Mucosa of rectum (tissue), 2 donors: Measurements from ENCODE around the gene FILIP1L.

ENCODE experiments used
- H3K27ac ChIP-seq, 2 donors: one replicate each; pipeline ENCODE4 v1.7.0; 2013; ENCODE audit warnings: inconsistent platforms in 2 of 2, low read depth in 2 of 2, low read length in 2 of 2
- H3K27me3 ChIP-seq, 2 donors: one replicate each; pipeline ENCODE4 v1.7.0; 2013; ENCODE audit warnings: low read length in 2 of 2; ENCODE audit not compliant: control insufficient read depth in 2 of 2, insufficient read depth in 2 of 2
- H3K36me3 ChIP-seq, 2 donors: one replicate each; pipeline ENCODE4 v1.7.0; 2013; ENCODE audit warnings: low read length in 2 of 2; ENCODE audit not compliant: control insufficient read depth in 2 of 2, insufficient read depth in 2 of 2
- H3K4me1 ChIP-seq, 2 donors: one replicate each; pipeline ENCODE4 v1.7.0; 2013; ENCODE audit warnings: low read length in 2 of 2, mild to moderate bottlenecking in 1 of 2; ENCODE audit not compliant: control insufficient read depth in 2 of 2, insufficient read depth in 2 of 2
- H3K4me3 ChIP-seq, 2 donors: one replicate each; pipeline ENCODE4 v1.7.0; 2013; ENCODE audit warnings: low read length in 2 of 2
- H3K9ac ChIP-seq, 2 donors: one replicate each; pipeline ENCODE4 v1.7.0; 2013; ENCODE audit warnings: low read length in 2 of 2, low read depth in 1 of 2, mild to moderate bottlenecking in 1 of 2
- H3K9me3 ChIP-seq, 2 donors: one replicate each; pipeline ENCODE4 v1.7.0; 2013; ENCODE audit warnings: low read length in 2 of 2; ENCODE audit not compliant: control insufficient read depth in 2 of 2
- donor health status: healthy.
- donor health status: Normal muscosa, but diverticular disease.

The FILIP1L gene

DNA sequence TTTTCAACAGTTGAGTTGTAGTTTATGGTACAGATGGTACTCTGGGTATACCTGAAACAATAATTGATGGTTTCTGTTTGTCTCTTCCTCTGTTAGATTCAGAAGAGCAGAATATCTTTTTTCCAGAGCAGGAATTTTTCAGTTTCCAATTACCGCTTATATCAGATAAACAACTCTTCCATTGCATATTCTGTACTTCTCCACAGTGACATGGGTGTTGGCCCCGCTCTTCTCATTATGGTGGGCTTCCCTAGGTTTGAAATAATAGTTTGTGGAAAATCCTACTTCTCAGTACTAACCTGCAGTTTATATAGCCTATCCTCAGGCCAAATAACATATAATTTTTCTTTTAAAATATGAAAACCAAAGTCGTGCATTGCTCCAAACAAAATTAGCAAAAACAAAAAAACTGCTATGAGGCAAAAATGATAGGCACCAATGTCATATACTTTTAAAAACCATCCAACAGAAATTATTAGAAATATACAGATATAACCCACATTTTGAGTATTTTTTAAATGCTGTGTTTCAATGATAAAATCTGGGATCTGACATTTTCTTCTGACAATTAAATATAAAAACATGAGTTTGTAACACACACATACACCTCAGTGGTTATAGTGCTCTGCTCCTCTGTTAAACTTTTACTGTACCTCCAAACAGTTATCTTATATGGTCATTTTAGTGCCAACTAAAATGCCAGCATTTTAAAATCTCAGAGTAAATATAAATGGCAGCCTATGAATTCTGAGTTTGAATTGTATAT is 239.9 kb downstream of the FILIP1L start:
- no peaks in the 10 kb centered on the region for H3K27me3 ChIP-seq
- peak overlapping the region; percentile 18 to 82 for H3K9ac ChIP-seq
- H3K4me1 ChIP-seq, result peaks cover 7 to 22% of the 10 kb centered on the region in 2 donors
- peak overlapping the region; percentile 61 to 93 for H3K27ac ChIP-seq
- H3K9me3 ChIP-seq, result no peaks in the 10 kb centered on the region
- H3K36me3 ChIP-seq, result no peaks in the 10 kb centered on the region
- peak overlapping the region; percentile 69 to 87 for H3K4me3 ChIP-seq

DNA sequence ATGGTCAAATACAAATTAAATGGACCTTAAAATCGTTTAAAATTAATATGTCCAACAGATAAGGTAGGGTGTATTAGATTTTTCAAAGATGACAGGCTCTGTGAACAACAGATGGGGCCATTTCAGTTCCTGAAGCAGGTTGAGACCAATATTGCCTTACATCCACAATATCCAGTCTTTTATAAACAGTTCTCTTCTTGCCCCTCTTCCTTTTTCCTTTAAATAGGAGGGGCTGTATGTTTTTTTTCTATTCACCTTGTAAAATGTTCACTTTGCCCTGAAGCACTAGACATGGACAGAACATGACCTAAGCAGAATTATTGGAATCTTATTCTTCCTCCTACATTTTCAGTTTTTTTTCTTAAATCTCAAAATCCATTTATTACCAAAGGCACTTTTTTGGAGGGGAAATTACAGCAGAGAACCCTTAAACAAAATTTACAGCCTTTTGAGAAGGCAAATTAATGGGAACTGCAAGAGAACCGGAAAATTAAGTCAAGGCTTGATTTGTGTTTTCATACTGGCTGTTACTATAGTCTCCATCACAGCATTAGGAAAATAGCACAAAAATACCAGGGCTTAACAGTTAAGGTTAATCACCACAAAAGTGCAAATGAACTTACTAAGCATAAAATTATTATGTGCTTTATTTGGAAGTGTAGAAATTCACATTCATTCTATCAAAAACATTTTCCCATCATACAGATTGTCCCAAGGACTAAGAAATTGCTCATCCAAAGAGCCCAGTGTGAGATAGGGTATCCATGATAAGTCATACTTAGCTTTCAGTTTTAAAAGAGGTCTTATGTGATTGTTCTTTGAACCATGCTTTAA is 240.8 kb downstream of the FILIP1L start:
- H3K36me3 ChIP-seq, result no peaks in the 10 kb centered on the region
- peak overlapping the region; percentile 44 to 87 for H3K4me3 ChIP-seq
- peak overlapping the region; percentile 20 to 49 for H3K9ac ChIP-seq
- no peaks in the 10 kb centered on the region for H3K27me3 ChIP-seq
- peaks cover 7 to 22% of the 10 kb centered on the region in 2 donors for H3K4me1 ChIP-seq
- H3K9me3 ChIP-seq, result no peaks in the 10 kb centered on the region
- peak overlapping the region; percentile 61 to 93 for H3K27ac ChIP-seq

DNA sequence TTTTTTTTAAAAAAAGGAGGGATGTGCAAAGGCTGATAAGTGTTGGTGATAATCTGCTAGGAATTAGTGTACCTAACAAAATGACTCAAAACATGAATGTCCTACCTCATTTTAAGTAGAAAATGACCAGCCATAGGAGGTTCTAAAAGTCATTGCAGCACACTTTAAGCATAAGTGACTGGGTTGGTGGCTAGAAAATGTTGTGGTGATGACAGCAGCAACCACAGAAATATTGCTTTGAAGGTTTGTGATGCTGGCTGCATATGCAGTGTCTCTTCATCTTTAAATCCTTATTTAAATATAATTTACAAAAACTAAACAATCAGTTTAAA is 241.4 kb downstream of the FILIP1L start:
- Histone ChIP-seq H3K4me3 (peak overlapping the region in 1 of 2 donors; percentile 87), H3K9ac (peak overlapping the region in 1 of 2 donors; percentile 20), H3K27me3 (no peaks in the 10 kb centered on the region)

DNA sequence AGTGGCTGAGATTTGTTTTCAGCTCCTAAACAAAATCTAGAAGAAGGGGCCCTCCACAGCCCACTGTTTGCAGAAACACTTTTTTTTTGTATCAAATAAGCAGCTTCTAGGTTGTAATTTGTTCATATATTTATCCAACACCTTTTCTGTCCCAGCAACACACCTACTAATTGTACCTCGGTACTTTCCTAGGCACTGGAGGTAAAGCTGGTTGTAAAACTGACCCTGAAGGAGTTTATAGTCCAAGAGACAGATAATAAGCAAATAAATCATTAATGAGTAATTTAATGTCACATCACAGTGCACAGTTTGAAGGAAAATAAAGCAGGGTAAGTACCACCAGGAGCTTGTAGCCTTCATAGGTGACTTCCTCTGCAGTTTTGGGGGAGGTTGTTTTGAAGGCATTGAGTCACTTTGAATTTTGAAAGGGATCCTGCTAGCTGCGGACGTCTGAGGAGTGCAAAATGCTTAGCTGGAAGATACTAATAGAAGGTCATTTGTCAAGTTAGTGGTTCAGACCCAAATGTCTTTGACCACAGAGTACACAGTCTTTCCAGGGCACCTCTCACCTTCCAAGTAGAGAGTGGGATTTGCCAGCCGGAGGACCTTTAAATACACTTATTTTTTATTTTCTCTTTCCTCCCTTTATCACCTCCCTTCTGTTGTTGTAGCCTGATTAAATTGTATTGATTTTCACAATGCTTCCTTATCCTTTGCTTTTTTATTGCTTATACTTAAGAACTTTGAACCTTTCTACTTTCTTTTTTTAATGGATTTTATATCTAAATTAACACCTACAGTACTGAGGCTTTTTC is 242.9 kb downstream of the FILIP1L start:
- peaks cover 7 to 25% of the 10 kb centered on the region in 2 donors for H3K4me1 ChIP-seq
- peak overlapping the region; percentile 54 to 56 for H3K27ac ChIP-seq
- H3K9me3 ChIP-seq, result no peaks in the 10 kb centered on the region
- peak overlapping the region; percentile 32 to 42 for H3K4me3 ChIP-seq
- peak overlapping the region in 1 of 2 donors; percentile 20 for H3K9ac ChIP-seq
- no peaks in the 10 kb centered on the region for H3K36me3 ChIP-seq
- no peaks in the 10 kb centered on the region for H3K27me3 ChIP-seq

More for the DNA sequence above, 241.4 kb downstream of the FILIP1L start:
- H3K27ac ChIP-seq, result peak overlapping the region; percentile 54 to 56
- H3K36me3 ChIP-seq, result no peaks in the 10 kb centered on the region
- no peaks in the 10 kb centered on the region for H3K9me3 ChIP-seq
- H3K4me1 ChIP-seq, result peaks cover 7 to 22% of the 10 kb centered on the region in 2 donors

DNA sequence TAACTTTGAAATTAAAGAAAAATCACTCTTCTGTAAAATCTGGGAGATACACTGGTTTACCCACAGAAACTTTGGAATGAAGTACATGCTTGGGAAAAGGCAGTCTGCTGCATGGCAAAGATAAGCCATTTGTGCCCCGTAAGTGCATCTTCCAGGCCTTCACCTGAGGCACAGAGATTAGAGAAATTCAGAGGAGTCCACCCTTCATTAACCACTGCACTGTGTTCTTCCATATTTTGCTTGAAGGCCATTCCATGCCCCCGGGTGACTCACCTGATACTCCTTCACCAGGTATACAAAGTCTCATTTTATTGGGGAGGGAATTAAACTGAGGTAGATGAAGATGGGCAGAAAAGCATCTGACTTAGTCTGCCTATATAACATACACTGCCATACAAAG is 243.6 kb downstream of the FILIP1L start:
- Histone ChIP-seq H3K27ac (peak overlapping the region; percentile 10 to 35), H3K36me3 (no peaks in the 10 kb centered on the region), H3K4me3 (no peak overlapping the region), H3K27me3 (no peaks in the 10 kb centered on the region), H3K9ac (no peak overlapping the region), H3K9me3 (no peaks in the 10 kb centered on the region), H3K4me1 (peaks cover 7 to 25% of the 10 kb centered on the region in 2 donors)

DNA sequence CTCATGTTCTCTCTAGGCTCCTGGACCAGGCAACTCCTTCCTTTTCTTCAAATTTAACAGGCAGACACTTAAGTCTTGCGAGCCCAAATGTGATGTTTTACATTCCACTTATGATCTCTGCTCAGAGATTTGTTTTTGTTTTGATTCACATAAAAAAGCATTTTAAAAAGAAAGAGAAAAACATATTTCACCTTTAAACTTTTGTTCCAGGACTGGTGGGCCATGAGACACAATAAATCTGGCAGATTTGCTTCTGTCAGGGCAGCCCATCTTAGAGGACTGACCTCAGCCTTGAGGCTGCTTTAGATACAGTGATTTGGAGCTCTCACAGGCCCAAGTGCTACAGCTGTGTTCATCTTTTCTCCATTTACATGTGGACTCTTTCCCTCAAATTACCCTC is 244.7 kb downstream of the FILIP1L start:
- Histone ChIP-seq H3K36me3 (no peaks in the 10 kb centered on the region), H3K9ac (no peak overlapping the region), H3K27me3 (no peaks in the 10 kb centered on the region), H3K4me1 (peaks cover 7 to 20% of the 10 kb centered on the region in 2 donors), H3K27ac (peak overlapping the region in 1 of 2 donors; percentile 35), H3K4me3 (no peak overlapping the region), H3K9me3 (no peaks in the 10 kb centered on the region)

DNA sequence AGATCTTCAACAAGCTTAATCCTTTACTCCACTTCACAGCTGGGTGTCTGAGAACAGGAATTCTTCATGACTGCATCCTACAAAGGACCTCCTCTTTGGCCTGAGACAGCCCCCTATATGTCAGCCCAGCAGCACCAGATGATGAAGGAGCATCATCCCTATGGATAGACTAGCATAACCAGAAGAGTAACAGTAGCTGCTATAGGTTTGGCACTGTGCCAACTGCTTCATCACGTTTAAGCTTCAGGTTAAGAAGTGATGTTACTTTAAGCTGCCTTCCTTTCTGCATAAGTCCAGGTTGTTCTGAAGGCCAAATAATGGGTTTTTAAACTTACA is 246.0 kb downstream of the FILIP1L start:
- no peak overlapping the region for H3K27ac ChIP-seq
- peaks cover 7 to 20% of the 10 kb centered on the region in 2 donors for H3K4me1 ChIP-seq
- no peaks in the 10 kb centered on the region for H3K36me3 ChIP-seq
- no peaks in the 10 kb centered on the region for H3K9me3 ChIP-seq
- no peak overlapping the region for H3K9ac ChIP-seq
- no peaks in the 10 kb centered on the region for H3K27me3 ChIP-seq
- no peak overlapping the region for H3K4me3 ChIP-seq

DNA sequence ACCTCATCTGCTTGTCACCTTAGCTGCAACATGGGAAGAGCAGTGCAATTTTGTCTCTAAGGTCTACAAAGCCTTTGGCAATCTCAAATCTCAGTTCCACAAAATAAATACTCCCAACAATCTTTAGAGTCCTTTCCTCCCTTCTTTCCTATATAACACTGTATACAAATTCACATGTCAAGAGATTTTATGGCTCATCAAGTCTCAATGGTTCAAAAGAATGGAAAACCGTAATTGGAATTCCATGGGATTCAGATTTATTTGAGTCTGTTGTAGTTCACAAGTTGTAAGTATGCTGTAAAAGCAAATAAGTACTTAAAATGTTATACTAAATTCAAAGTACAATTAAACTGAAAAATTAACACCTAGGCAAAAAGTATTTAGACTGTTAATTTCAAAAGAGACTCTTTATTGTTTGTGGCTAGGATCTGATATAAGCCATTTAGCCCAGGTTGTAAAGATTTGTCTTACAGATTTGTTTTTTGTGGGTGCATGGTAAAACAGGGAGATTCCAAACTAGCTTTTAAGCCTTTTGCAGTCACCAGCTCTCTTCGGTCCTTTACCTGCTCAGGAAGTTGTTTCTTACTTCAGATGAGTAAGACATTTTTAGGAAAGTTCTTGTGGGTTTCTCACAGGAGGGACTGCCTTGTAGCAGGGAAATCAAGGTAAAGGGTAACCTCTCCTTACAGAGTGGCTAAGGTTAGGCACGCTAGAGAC is 246.5 kb downstream of the FILIP1L start:
- H3K4me1 ChIP-seq, result peaks cover 7 to 20% of the 10 kb centered on the region in 2 donors
- no peaks in the 10 kb centered on the region for H3K27me3 ChIP-seq
- H3K36me3 ChIP-seq, result peaks cover 0 to 2% of the 10 kb centered on the region in 2 donors
- H3K9ac ChIP-seq, result no peak overlapping the region
- no peaks in the 10 kb centered on the region for H3K9me3 ChIP-seq
- no peak overlapping the region for H3K27ac ChIP-seq
- H3K4me3 ChIP-seq, result no peak overlapping the region

DNA sequence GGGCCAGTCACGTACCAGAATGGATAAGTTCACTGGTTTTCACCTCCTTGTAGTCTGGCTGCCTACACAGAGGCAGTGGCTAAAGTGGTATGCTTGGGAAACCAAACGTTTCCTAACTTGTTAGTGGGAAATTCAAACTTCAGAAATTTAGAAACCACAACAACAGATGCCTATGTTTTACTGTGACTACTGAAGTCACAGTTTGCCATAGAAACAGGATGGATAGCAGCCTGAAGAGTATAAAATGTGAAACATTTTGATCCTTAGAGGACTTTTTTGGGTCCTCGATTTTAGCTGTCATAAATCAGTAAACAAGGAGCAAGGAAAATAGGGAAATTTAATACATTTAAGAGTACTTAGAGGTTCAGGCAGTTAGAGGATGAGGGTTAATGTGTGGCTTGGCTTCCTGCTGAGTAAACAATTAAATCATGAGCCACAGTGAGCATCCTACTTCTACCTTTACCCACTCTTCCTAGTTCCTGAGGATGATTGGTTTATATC is 248.0 kb downstream of the FILIP1L start:
- Histone ChIP-seq H3K36me3 (peaks cover 2 to 3% of the 10 kb centered on the region in 2 donors), H3K4me3 (no peak overlapping the region), H3K4me1 (peaks cover 0 to 10% of the 10 kb centered on the region in 2 donors), H3K27ac (peak overlapping the region in 1 of 2 donors; percentile 35), H3K9ac (no peak overlapping the region), H3K27me3 (no peaks in the 10 kb centered on the region), H3K9me3 (no peaks in the 10 kb centered on the region)
